HCT116 (cell line): ENCODE measurements around the gene PXYLP1. TPM values are rescaled to one million over a fixed set of nuclear protein-coding genes. Genes with fewer than 3 reads are reported as not detected.
A peak's percentile ranks its signal among the peaks of the same experiment; 100 is the strongest.

Experiments
- ATAC-seq: fragments of 200-7000 bp; cut with Tn5 transposase; 2 replicates; pipeline ENCODE4 v1.9.1; 2020; ENCODE audit warnings: mild to moderate bottlenecking, moderate library complexity
- BruUV-seq: library from RNA; stranded (reverse); fragments of 400-500 nt; replicated peaks from 2 replicates; lab custom pipeline; 2021; lab: Mats Ljungman, UMichigan
- CTCF ChIA-PET: fragments of 300-600 bp; sonication (Branson Sonifier 250); formaldehyde crosslinking; loops from one replicate; lab custom pipeline; 2021; ENCODE audit warnings: antibody characterized with exemption; lab: Charles Lee
- POLR2A ChIA-PET: fragments of 300-600, 350-600 bp; sonication (Branson Sonifier 250); formaldehyde crosslinking; loops from one replicate; lab custom pipeline; 2021; ENCODE audit warnings: antibody characterized with exemption; lab: Charles Lee
- RAD21 ChIA-PET, 2 experiments: fragments of 300-600 bp; sonication (Branson Sonifier 250); formaldehyde crosslinking; loops; one replicate each; lab custom pipeline; 2023; ENCODE audit warnings: low total read pairs in 2 of 2; ENCODE audit not compliant: uncharacterized antibody in 2 of 2, unreplicated experiment in 2 of 2, low non-redundant PET in 1 of 2; lab: Charles Lee
- DNase-seq: peaks from one replicate; pipeline ENCODE4 v3.0.0-alpha.2; 2010; ENCODE audit warnings: low read depth, low spot score
- H2AFZ ChIP-seq: fragments of 200-600 bp; shearing (Covaris generic), sonication (generic); 2 replicates; pipeline ENCODE4 v1.6.1; 2017; ENCODE audit warnings: low read depth, mixed run types, mixed read lengths, antibody characterized with exemption, low read length; ENCODE audit not compliant: poor library complexity, severe bottlenecking
- H3K27ac ChIP-seq: 2 replicates; pipeline ENCODE4 v1.5.1; 2012; ENCODE audit warnings: low read depth, low read length
- H3K27me3 ChIP-seq: fragments of 200-600 bp; sonication (generic); 2 replicates; pipeline ENCODE4 v1.6.1; 2016; ENCODE audit warnings: mixed run types, low read length, mixed read lengths; ENCODE audit not compliant: insufficient read depth
- H3K36me3 ChIP-seq, 2 experiments: fragments of 200-500 bp in 1 of 2; fragments of 200-600 bp in 1 of 2; sonication (Bioruptor generic) in 1 of 2; sonication (generic) in 1 of 2; 2 replicates each; pipeline versions ENCODE4 v1.5.1 to v1.6.1; 2014 to 2016; ENCODE audit warnings: low read length in 2 of 2, inconsistent platforms in 1 of 2, mixed read lengths in 1 of 2, mixed run types in 1 of 2; ENCODE audit not compliant: insufficient read depth in 2 of 2, control insufficient read depth in 1 of 2
- H3K4me1 ChIP-seq, 2 experiments: fragments of 200-600 bp in 1 of 2; sonication (generic) in 1 of 2; 2 replicates each; pipeline versions ENCODE4 v1.5.1 to v1.6.1; 2012 to 2017; ENCODE audit warnings: low read length in 2 of 2, inconsistent platforms in 1 of 2, mild to moderate bottlenecking in 1 of 2, mixed read lengths in 1 of 2, mixed run types in 1 of 2, moderate library complexity in 1 of 2; ENCODE audit not compliant: insufficient read depth in 2 of 2, control insufficient read depth in 1 of 2
- H3K4me2 ChIP-seq: fragments of 200-600 bp; sonication (generic); 2 replicates; pipeline ENCODE4 v1.6.1; 2017; ENCODE audit warnings: mixed run types, low read length, mixed read lengths
- H3K4me3 ChIP-seq, 2 experiments: fragments of 200-600 bp in 1 of 2; sonication (generic) in 1 of 2; replicated peaks in 1 of 2; 2 replicates each; pipeline ENCODE4 v1.5.1; 2011 to 2016; ENCODE audit warnings: low read length in 2 of 2, control low read depth in 1 of 2, low read depth in 1 of 2, mild to moderate bottlenecking in 1 of 2, mixed read lengths in 1 of 2, mixed run types in 1 of 2
- H3K79me2 ChIP-seq: fragments of 200-600 bp; sonication (generic); 2 replicates; pipeline ENCODE4 v1.6.1; 2017; ENCODE audit warnings: mild to moderate bottlenecking, mixed run types, low read length, moderate library complexity, mixed read lengths; ENCODE audit not compliant: insufficient read depth
- H3K9ac ChIP-seq: fragments of 200-600 bp; sonication (generic); 2 replicates; pipeline ENCODE4 v1.6.1; 2016; ENCODE audit warnings: low read length, mixed read lengths
- H3K9me2 ChIP-seq: fragments of 200-600 bp; sonication (generic), shearing (Covaris generic); 2 replicates; pipeline ENCODE4 v1.6.1; 2017; ENCODE audit warnings: mixed run types, mild to moderate bottlenecking, moderate library complexity; ENCODE audit not compliant: insufficient read depth
- H3K9me3 ChIP-seq, 2 experiments: fragments of 200-500 bp in 1 of 2; fragments of 200-600 bp in 1 of 2; sonication (Bioruptor generic) in 1 of 2; sonication (generic) in 1 of 2; 2 replicates each; pipeline ENCODE4 v1.6.1; 2014 to 2017; ENCODE audit warnings: low read length in 2 of 2, mixed read lengths in 2 of 2, inconsistent platforms in 1 of 2, low read depth in 1 of 2, mild to moderate bottlenecking in 1 of 2, mixed run types in 1 of 2, moderate library complexity in 1 of 2; ENCODE audit not compliant: control insufficient read depth in 1 of 2, insufficient read depth in 1 of 2
- H4K20me1 ChIP-seq: fragments of 200-600 bp; sonication (generic), shearing (Covaris generic); 2 replicates; pipeline ENCODE4 v1.6.1; 2017; ENCODE audit warnings: mixed run types, mild to moderate bottlenecking, moderate library complexity; ENCODE audit not compliant: insufficient read depth
- ATF3 ChIP-seq: IDR thresholded peaks from 2 replicates; pipeline ENCODE4 v1.6.1; 2012
- CBX3 ChIP-seq: IDR thresholded peaks from 2 replicates; pipeline ENCODE4 v1.6.1; 2012; ENCODE audit warnings: low read depth
- EGR1 ChIP-seq: IDR thresholded peaks from 2 replicates; pipeline ENCODE4 v1.6.1; 2012; ENCODE audit warnings: low read depth
- ELF1 ChIP-seq: IDR thresholded peaks from 2 replicates; pipeline ENCODE4 v1.6.1; 2012; ENCODE audit warnings: low read depth, borderline replicate concordance
- EZH2 ChIP-seq: fragments of 200-600 bp; sonication (generic); IDR thresholded peaks from 2 replicates; pipeline ENCODE4 v1.6.1; 2017; ENCODE audit warnings: antibody characterized with exemption, mixed run types
- EZH2phosphoT487 ChIP-seq: fragments of 200-600 bp; IDR thresholded peaks from 2 replicates; pipeline ENCODE4 v1.6.1; 2018; ENCODE audit warnings: antibody characterized with exemption, borderline replicate concordance
- FOSL1 ChIP-seq: IDR thresholded peaks from 2 replicates; pipeline ENCODE4 v1.6.1; 2012; ENCODE audit warnings: low read depth
- JUND ChIP-seq: IDR thresholded peaks from 2 replicates; pipeline ENCODE4 v1.6.1; 2012
- MAX ChIP-seq: IDR thresholded peaks from 2 replicates; pipeline ENCODE4 v1.6.1; 2012
- POLR2A ChIP-seq: IDR thresholded peaks from 2 replicates; pipeline ENCODE4 v1.7.0; 2011; ENCODE audit warnings: borderline replicate concordance; ENCODE audit not compliant: insufficient read depth, insufficient read length; ENCODE audit errors: extremely low read depth
- POLR2AphosphoS5 ChIP-seq: IDR thresholded peaks from 2 replicates; pipeline ENCODE4 v1.6.1; 2011; ENCODE audit warnings: mild to moderate bottlenecking, low read depth, low read length, moderate library complexity
- RAD21 ChIP-seq: IDR thresholded peaks from 2 replicates; pipeline ENCODE4 v1.6.1; 2012; ENCODE audit warnings: low read depth, mild to moderate bottlenecking
- REST ChIP-seq: IDR thresholded peaks from 2 replicates; pipeline ENCODE4 v1.6.1; 2012; ENCODE audit warnings: low read depth
- SP1 ChIP-seq: IDR thresholded peaks from 2 replicates; pipeline ENCODE4 v1.6.1; 2012; ENCODE audit warnings: low read depth
- SRF ChIP-seq: IDR thresholded peaks from 2 replicates; pipeline ENCODE4 v1.6.1; 2012; ENCODE audit warnings: low read depth
- TCF7L2 ChIP-seq: IDR thresholded peaks from 2 replicates; pipeline ENCODE4 v1.7.0; 2011; ENCODE audit warnings: borderline replicate concordance, inconsistent platforms; ENCODE audit not compliant: insufficient read depth, insufficient read length; ENCODE audit errors: extremely low read depth
- YY1 ChIP-seq: IDR thresholded peaks from 2 replicates; pipeline ENCODE4 v1.6.1; 2011; ENCODE audit warnings: low read length, low read depth, moderate library complexity, mild to moderate bottlenecking; ENCODE audit not compliant: insufficient replicate concordance; ENCODE audit errors: extremely low read depth
- ZFX ChIP-seq: fragments of 450-650 bp; IDR thresholded peaks from 2 replicates; pipeline ENCODE4 v1.6.1; 2017
- ZNF274 ChIP-seq: fragments of 200-500 bp; sonication (Bioruptor generic); IDR thresholded peaks from 2 replicates; pipeline ENCODE4 v1.6.1; 2014; ENCODE audit warnings: mild to moderate bottlenecking, low read depth, low read length, inconsistent platforms
- intact Hi-C: fragments of 100-400 bp; cut with micrococcal nuclease; formaldehyde crosslinking; loops from 2 replicates; pipeline ENCODE4 v1.10.0; 2022
- total RNA-seq: library from RNA; stranded (reverse); gene quantifications from one replicate; pipeline ENCODE4 v1.2.1, GENCODE V29; 2021; ENCODE audit not compliant: unreplicated experiment

The PXYLP1 gene
- total RNA-seq, 1 experiment from 2014 or later, result 15.3 TPM

GRCh38 chr3:141250342-141250741 is 18.7 kb downstream of the PXYLP1 start:
- Histone ChIP-seq H3K4me2 (no peak overlapping the region), H3K27ac (no peak overlapping the region), H3K79me2 (no peaks in the 10 kb centered on the region), H3K9me3 (no peaks in the 10 kb centered on the region), H3K9ac (no peak overlapping the region), H3K4me1 (no peaks in the 10 kb centered on the region), H4K20me1 (no peaks in the 10 kb centered on the region), H3K27me3 (no peaks in the 10 kb centered on the region), H3K9me2 (no peaks in the 10 kb centered on the region), H3K4me3 (no peak overlapping the region), H2AFZ (no peak overlapping the region), H3K36me3 (no peaks in the 10 kb centered on the region)
- DNase-seq (no peak), ATAC-seq (peak; percentile 64)
- ChIA-PET CTCF (interaction anchor here (6.1 kb wide), 1 partner anchor 18 kb away, joined by 26 read pairs; the partner anchor contains the start of gene PXYLP1), POLR2A (no interaction called here), RAD21 (no interaction called here)
- intact Hi-C loops, result no loop called here
- BruUV-seq, result no TSS peak
- TF ChIP-seq TCF7L2, result no peak
- no peak for TF ChIP-seq YY1
- TF ChIP-seq ZNF274, result no peak
- no peak for TF ChIP-seq SRF
- no peak for TF ChIP-seq EZH2phosphoT487
- TF ChIP-seq EZH2, result no peak

- TF ChIP-seq SP1 (no peak), EZH2 (no peak), SRF (no peak), ZNF274 (no peak), TCF7L2 (no peak), MAX (no peak), ATF3 (no peak), ELF1 (no peak), CBX3 (no peak), YY1 (no peak), POLR2A (no peak), RAD21 (no peak), EGR1 (no peak), EZH2phosphoT487 (no peak), ZFX (no peak), FOSL1 (no peak), JUND (no peak), POLR2AphosphoS5 (no peak), REST (no peak)
- no peaks in the 10 kb centered on the region for H3K36me3 ChIP-seq
- no peak overlapping the region for H3K27ac ChIP-seq
- ChIA-PET RAD21 (no interaction called here), POLR2A (no interaction called here), CTCF (interaction anchor here (6.1 kb wide), 1 partner anchor 19 kb away, joined by 26 read pairs; the partner anchor contains the start of gene PXYLP1)
- H4K20me1 ChIP-seq, result no peaks in the 10 kb centered on the region
- intact Hi-C loops, result no loop called here
- ATAC-seq (no peak), DNase-seq (no peak)
- H3K79me2 ChIP-seq, result no peaks in the 10 kb centered on the region
- no peaks in the 10 kb centered on the region for H3K4me1 ChIP-seq
- no peak overlapping the region for H3K4me2 ChIP-seq
- no peaks in the 10 kb centered on the region for H3K27me3 ChIP-seq
- no peak overlapping the region for H2AFZ ChIP-seq
- BruUV-seq, result no TSS peak
- no peak overlapping the region for H3K4me3 ChIP-seq
- no peak overlapping the region for H3K9ac ChIP-seq
- no peaks in the 10 kb centered on the region for H3K9me3 ChIP-seq
- no peaks in the 10 kb centered on the region for H3K9me2 ChIP-seq
Measured at GRCh38 chr3:141250828-141251227, 19.2 kb downstream of the PXYLP1 start.
